Endothelial cell of umbilical vein (primary cell): ENCODE data around the gene CCDC170. TPM values are rescaled to one million over a fixed set of nuclear protein-coding genes. Genes with fewer than 3 reads are reported as not detected.

Experiments used
- BruUV-seq: library from RNA; stranded (reverse); fragments of 400-500 nt; replicated peaks from 2 replicates; lab custom pipeline; 2021; lab: Mats Ljungman, UMichigan
- CTCF ChIA-PET: fragments of 300-600, 350-600 bp; sonication (Branson Sonifier 250); formaldehyde crosslinking; loops from one replicate; lab custom pipeline; 2021; ENCODE audit warnings: antibody characterized with exemption, inconsistent platforms; lab: Charles Lee
- POLR2A ChIA-PET: fragments of 300-600, 350-600 bp; sonication (Branson Sonifier 250); formaldehyde crosslinking; loops from one replicate; lab custom pipeline; 2021; ENCODE audit warnings: antibody characterized with exemption, inconsistent platforms; lab: Charles Lee
- DNase-seq: peaks from one replicate; pipeline ENCODE4 v3.0.0-alpha.2; 2011; ENCODE audit warnings: low read depth, low spot score
- FAIRE-seq: peaks from 2 replicates; lab custom pipeline; 2011; peaks lifted over from hg19 to GRCh38; lab: Jason Lieb, UNC
- H2AFZ ChIP-seq: 2 replicates; pipeline ENCODE4 v1.6.0; 2012; ENCODE audit warnings: low read depth, low read length, control low read depth, inconsistent platforms
- H3K27ac ChIP-seq: 2 replicates; pipeline ENCODE4 v1.5.1; 2011; ENCODE audit warnings: low read depth, mild to moderate bottlenecking, control low read depth, low read length, moderate library complexity; ENCODE audit not compliant: insufficient read depth
- H3K27me3 ChIP-seq, 2 experiments: 2 replicates each; pipeline versions ENCODE4 v1.6.0 to v1.6.1; 2011; ENCODE audit warnings: low read length in 2 of 2, mixed read lengths in 1 of 2; ENCODE audit not compliant: control insufficient read depth in 2 of 2, insufficient read depth in 2 of 2
- H3K36me3 ChIP-seq, 2 experiments: 2 replicates in 1 of 2; 3 replicates in 1 of 2; pipeline ENCODE4 v1.5.1; 2011; ENCODE audit warnings: low read length in 2 of 2, mild to moderate bottlenecking in 1 of 2, moderate library complexity in 1 of 2; ENCODE audit not compliant: control insufficient read depth in 2 of 2, insufficient read depth in 2 of 2; ENCODE audit errors: extremely low read depth in 1 of 2
- H3K4me1 ChIP-seq: 3 replicates; pipeline ENCODE4 v1.5.1; 2011; ENCODE audit warnings: mild to moderate bottlenecking, low read length; ENCODE audit not compliant: control insufficient read depth, insufficient read depth; ENCODE audit errors: extremely low read depth
- H3K4me2 ChIP-seq: 2 replicates; pipeline ENCODE4 v1.6.1; 2011; ENCODE audit warnings: low read length, control low read depth, mixed read lengths; ENCODE audit not compliant: insufficient read depth
- H3K4me3 ChIP-seq, 3 experiments: fragments of 200-600 bp in 1 of 3; sonication (generic), shearing (Covaris generic) in 1 of 3; replicated peaks in 1 of 3; 2 replicates each; pipeline ENCODE4 v1.5.1; 2011 to 2016; ENCODE audit warnings: control low read depth in 3 of 3, low read length in 3 of 3, mild to moderate bottlenecking in 2 of 3, inconsistent platforms in 1 of 3, low read depth in 1 of 3, moderate library complexity in 1 of 3; ENCODE audit not compliant: insufficient read depth in 1 of 3
- H3K79me2 ChIP-seq: 2 replicates; pipeline ENCODE4 v1.6.0; 2012; ENCODE audit warnings: low read length, inconsistent platforms; ENCODE audit not compliant: control insufficient read depth, insufficient read depth
- H3K9ac ChIP-seq: replicated peaks from 2 replicates; pipeline ENCODE3; 2011; ENCODE audit warnings: low read length, control low read depth; ENCODE audit not compliant: insufficient read depth; ENCODE audit errors: extremely low read depth
- H3K9me1 ChIP-seq: replicated peaks from 3 replicates; pipeline ENCODE4 v1.6.0; 2011; ENCODE audit warnings: mild to moderate bottlenecking, low read length; ENCODE audit not compliant: control insufficient read depth, insufficient read depth; ENCODE audit errors: extremely low read depth
- H3K9me3 ChIP-seq: replicated peaks from 2 replicates; pipeline ENCODE4 v1.5.1; 2012; ENCODE audit warnings: low read length, inconsistent platforms; ENCODE audit not compliant: control insufficient read depth, insufficient read depth
- H4K20me1 ChIP-seq: replicated peaks from 2 replicates; pipeline ENCODE3; 2011; ENCODE audit warnings: mild to moderate bottlenecking, low read length; ENCODE audit not compliant: control insufficient read depth, insufficient read depth; ENCODE audit errors: extremely low read depth
- EZH2 ChIP-seq: IDR thresholded peaks from 2 replicates; pipeline ENCODE4 v1.6.1; 2012; ENCODE audit warnings: borderline replicate concordance, low read depth, mild to moderate bottlenecking, moderate library complexity, low read length, inconsistent platforms; ENCODE audit not compliant: severe bottlenecking
- FOS ChIP-seq: IDR thresholded peaks from 2 replicates; pipeline ENCODE4 v1.6.1; 2011; ENCODE audit warnings: mild to moderate bottlenecking, low read length, moderate library complexity, borderline replicate concordance; ENCODE audit not compliant: insufficient read depth
- GATA2 ChIP-seq: IDR thresholded peaks from 2 replicates; pipeline ENCODE4 v1.7.0; 2011; ENCODE audit warnings: low read depth, mild to moderate bottlenecking, moderate library complexity, mixed read lengths, low read length; ENCODE audit not compliant: insufficient read length, insufficient read depth
- JUN ChIP-seq: IDR thresholded peaks from 2 replicates; pipeline ENCODE4 v1.6.1; 2011; ENCODE audit warnings: borderline replicate concordance, low read depth; ENCODE audit not compliant: insufficient read length, insufficient read depth
- MYC ChIP-seq: IDR thresholded peaks from one replicate; pipeline ENCODE4 v1.6.1; 2011; ENCODE audit warnings: mild to moderate bottlenecking, low read depth, low read length
- POLR2A ChIP-seq: IDR thresholded peaks from 2 replicates; pipeline ENCODE4 v1.6.1; 2012; ENCODE audit warnings: low read depth, mild to moderate bottlenecking, control low read depth, low read length
- POLR2AphosphoS5 ChIP-seq: IDR thresholded peaks from 2 replicates; pipeline ENCODE4 v1.6.1; 2012; ENCODE audit warnings: low read depth, mild to moderate bottlenecking, control low read depth, low read length, moderate library complexity; ENCODE audit not compliant: insufficient read depth
- dilution Hi-C: fragments of 300-500 bp; cut with MboI; formaldehyde crosslinking; loops from one replicate; pipeline ENCODE4 v1.15.0; 2019; ENCODE audit warnings: low sequenced_read_pairs; ENCODE audit not compliant: extremely low pct_ligation_motif_present
- intact Hi-C: fragments of 100-400 bp; cut with micrococcal nuclease; formaldehyde crosslinking; loops from one replicate; pipeline ENCODE4 v1.10.0; 2022
- polyA plus RNA-seq, 4 experiments: library from polyadenylated mRNA; depleted of rRNA in 3 of 4; stranded (reverse) in 3 of 4; unstranded in 1 of 4; fragments of >200 nt; gene quantifications; 2 replicates each; pipeline versions ENCODE4 v1.2.1 to v1.2.3, GENCODE V29; 2011 to 2012; ENCODE audit warnings: missing spikeins in 1 of 4
- total RNA-seq: library from RNA; stranded (reverse); gene quantifications from 2 replicates; pipeline ENCODE4 v1.2.3, GENCODE V29; 2021
- TF ChIP-seq, protein P1 (sequence below), 2 donors: IDR thresholded peaks; 1 replicate in 1 of 2; 2 replicates in 1 of 2; pipeline ENCODE4 v1.5.1; 2011; ENCODE audit warnings: low read length in 2 of 2, mild to moderate bottlenecking in 2 of 2, moderate library complexity in 2 of 2, control low read depth in 1 of 2, inconsistent platforms in 1 of 2, low read depth in 1 of 2; ENCODE audit not compliant: insufficient read depth in 1 of 2; ENCODE audit errors: extremely low read depth in 1 of 2
- TF ChIP-seq, protein P2 (sequence below): IDR thresholded peaks from 2 replicates; pipeline ENCODE4 v1.6.1; 2011; ENCODE audit not compliant: insufficient read depth, insufficient read length

Gene CCDC170
- total and polyA plus RNA-seq, 2 donors (not counting 3 experiments of a cell fraction or from before 2014, with no cell fraction given): 0.07 to 0.21 TPM

DNA sequence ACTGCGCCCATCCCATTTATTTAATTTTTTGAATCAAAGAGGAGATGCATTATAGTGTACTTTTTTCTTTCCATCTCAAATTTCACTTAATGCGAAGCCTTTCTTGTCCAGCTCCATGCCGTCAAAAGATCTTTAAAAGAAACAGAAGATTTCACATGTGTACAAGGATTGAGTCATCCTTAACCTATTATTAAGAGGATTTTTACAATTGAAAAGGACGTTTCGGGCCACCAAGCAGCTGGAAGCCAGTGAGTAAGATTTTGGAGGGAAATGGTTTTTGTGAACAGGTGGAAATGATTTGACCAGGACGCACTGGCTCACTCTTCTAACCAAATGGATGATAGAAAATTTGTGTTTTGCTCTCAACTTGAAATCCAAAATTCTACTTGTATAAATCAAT is 15.1 kb upstream of the CCDC170 start:
- ChIA-PET CTCF (interaction anchor here (1.2 kb wide), 1 partner anchor 9 kb away, joined by 3 read pairs; no protein-coding TSS in a partner anchor), POLR2A (no interaction called here)
- H3K36me3 ChIP-seq: no peaks in the 10 kb centered on the region
- no TSS peak for BruUV-seq
- H3K9ac ChIP-seq: no peak overlapping the region
- H3K4me2 ChIP-seq: no peak overlapping the region
- no peaks in the 10 kb centered on the region for H3K27me3 ChIP-seq
- FAIRE-seq: no peak
- no peak overlapping the region for H3K27ac ChIP-seq
- H3K4me1 ChIP-seq: peaks cover 14% of the 10 kb centered on the region
- H3K79me2 ChIP-seq: no peaks in the 10 kb centered on the region
- H4K20me1 ChIP-seq: no peaks in the 10 kb centered on the region
- dilution Hi-C loops (no loop called here), intact Hi-C loops (loop anchor here (10.0 kb wide), 1 partner anchor 584 kb away; no protein-coding TSS in a partner anchor)
- no peaks in the 10 kb centered on the region for H3K9me1 ChIP-seq
- no peak overlapping the region for H2AFZ ChIP-seq
- no peak overlapping the region for H3K4me3 ChIP-seq
- DNase-seq: no peak
- TF ChIP-seq POLR2AphosphoS5: no peak
- TF ChIP-seq FOS: no peak
- TF ChIP-seq MYC: no peak
- no peak for TF ChIP-seq GATA2
- no peak for TF ChIP-seq JUN
- TF ChIP-seq POLR2A: no peak
- TF ChIP-seq, protein P1, sequence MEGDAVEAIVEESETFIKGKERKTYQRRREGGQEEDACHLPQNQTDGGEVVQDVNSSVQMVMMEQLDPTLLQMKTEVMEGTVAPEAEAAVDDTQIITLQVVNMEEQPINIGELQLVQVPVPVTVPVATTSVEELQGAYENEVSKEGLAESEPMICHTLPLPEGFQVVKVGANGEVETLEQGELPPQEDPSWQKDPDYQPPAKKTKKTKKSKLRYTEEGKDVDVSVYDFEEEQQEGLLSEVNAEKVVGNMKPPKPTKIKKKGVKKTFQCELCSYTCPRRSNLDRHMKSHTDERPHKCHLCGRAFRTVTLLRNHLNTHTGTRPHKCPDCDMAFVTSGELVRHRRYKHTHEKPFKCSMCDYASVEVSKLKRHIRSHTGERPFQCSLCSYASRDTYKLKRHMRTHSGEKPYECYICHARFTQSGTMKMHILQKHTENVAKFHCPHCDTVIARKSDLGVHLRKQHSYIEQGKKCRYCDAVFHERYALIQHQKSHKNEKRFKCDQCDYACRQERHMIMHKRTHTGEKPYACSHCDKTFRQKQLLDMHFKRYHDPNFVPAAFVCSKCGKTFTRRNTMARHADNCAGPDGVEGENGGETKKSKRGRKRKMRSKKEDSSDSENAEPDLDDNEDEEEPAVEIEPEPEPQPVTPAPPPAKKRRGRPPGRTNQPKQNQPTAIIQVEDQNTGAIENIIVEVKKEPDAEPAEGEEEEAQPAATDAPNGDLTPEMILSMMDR (IDR thresholded peaks at IDR 0.05; ENCODE audit: extremely low read depth in 1 of 2, insufficient read depth in 1 of 2, low read depth in 1 of 2, low read length in 2 of 2): no peak
- no peak for TF ChIP-seq EZH2
- TF ChIP-seq, protein P2, sequence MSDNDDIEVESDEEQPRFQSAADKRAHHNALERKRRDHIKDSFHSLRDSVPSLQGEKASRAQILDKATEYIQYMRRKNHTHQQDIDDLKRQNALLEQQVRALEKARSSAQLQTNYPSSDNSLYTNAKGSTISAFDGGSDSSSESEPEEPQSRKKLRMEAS: no peak
- H3K9me3 ChIP-seq: no peaks in the 10 kb centered on the region
